Stimulated activated CD8-positive, alpha-beta memory T cell treated with anti-CD3 and anti-CD28 coated beads, Interleukin-7, amount 100 ng/mL, for 4 hours (primary cell): ENCODE measurements around the gene SLC6A14.

Experiments used
- DNase-seq, 2 donors: peaks; one replicate each; pipeline ENCODE4 v3.0.0-alpha.2; 2020; ENCODE audit warnings: low read depth in 2 of 2

SLC6A14 gene, protein sequence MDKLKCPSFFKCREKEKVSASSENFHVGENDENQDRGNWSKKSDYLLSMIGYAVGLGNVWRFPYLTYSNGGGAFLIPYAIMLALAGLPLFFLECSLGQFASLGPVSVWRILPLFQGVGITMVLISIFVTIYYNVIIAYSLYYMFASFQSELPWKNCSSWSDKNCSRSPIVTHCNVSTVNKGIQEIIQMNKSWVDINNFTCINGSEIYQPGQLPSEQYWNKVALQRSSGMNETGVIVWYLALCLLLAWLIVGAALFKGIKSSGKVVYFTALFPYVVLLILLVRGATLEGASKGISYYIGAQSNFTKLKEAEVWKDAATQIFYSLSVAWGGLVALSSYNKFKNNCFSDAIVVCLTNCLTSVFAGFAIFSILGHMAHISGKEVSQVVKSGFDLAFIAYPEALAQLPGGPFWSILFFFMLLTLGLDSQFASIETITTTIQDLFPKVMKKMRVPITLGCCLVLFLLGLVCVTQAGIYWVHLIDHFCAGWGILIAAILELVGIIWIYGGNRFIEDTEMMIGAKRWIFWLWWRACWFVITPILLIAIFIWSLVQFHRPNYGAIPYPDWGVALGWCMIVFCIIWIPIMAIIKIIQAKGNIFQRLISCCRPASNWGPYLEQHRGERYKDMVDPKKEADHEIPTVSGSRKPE

DNA sequence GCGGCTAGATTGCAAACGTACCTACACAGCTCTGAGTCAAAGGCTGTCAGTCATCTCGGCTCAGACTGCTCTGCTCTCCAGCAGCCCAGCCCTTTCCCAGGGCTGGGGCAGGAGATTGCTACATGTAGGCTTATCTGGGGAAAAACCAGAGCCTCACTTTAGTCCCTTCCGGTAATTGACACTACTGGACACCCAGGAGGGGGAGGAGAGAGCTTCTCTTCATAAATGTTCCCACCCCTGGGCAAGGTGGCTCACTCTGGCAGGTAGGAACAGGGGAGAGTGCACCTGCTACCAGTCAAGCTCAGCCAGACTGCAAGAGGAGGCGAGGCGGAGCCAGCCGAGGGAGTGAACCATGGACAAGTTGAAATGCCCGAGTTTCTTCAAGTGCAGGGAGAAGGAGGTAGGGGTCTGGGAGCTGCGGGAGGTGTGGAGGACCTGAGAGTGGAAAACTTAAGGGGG lies at the start of gene SLC6A14:
TSS of gene SLC6A14 (plus strand) at position 249 of the 459 bp plus-strand sequence. CDS start at position 353, 104 bp downstream.
- DNase-seq: no peak

DNA sequence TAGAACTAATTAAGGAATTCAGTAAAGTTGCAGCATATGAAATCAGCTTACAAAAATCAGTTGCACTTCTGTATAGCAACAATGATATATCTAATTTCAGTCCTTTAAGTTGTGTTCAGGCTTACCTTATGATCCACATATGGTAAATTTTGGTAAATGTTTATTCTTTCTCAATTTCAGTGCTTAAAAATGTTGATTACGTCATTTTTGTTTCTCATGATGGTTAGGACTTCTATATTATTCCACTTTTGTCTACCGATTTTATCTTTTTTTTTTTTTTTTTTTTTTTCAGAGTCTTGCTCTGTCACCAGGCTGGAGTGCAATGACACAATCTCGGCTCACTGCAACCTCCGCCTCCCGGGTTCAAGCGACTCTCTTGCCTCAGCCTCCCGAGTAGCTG lies 40.7 kb upstream of the SLC6A14 start:
- no peak for DNase-seq

DNA sequence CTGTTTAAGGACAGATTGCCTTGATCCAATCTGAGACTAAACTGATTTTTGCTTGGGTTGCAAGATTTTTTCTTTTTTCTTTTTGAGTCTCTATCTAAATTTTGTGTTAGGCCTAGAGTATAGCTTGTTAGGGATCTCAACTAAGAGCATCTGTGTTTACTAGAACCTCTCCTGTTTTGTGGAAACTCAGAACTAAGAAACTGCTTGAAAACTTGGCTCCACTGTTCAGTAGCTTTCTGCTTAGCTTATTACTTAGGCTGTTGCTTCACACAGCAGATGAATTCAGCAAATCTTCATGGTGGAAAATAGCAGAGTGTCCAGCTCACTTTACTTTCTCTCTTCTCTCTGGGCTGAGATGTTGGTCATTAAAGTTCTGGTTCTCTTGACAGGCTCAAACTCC lies 36.7 kb upstream of the SLC6A14 start:
- no peak for DNase-seq

DNA sequence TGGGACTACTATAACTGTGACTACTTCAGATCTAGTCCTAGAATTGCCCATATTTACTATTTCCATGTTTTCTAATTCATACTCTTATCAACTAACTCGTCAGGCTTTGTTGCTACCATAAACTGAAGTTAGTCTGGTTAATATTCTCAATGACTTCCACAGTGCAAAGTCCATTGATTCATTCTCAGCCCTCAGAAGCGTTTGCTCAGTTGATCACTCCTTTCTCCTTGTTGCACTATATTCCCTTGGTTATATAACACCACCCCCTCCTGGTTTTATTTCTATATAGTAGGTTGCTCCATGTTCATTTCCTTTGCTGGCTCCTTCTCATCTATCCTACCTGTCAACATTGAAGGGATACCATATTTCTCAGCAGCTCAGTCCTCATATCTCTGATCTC lies 27.2 kb upstream of the SLC6A14 start:
- no peak for DNase-seq

DNA sequence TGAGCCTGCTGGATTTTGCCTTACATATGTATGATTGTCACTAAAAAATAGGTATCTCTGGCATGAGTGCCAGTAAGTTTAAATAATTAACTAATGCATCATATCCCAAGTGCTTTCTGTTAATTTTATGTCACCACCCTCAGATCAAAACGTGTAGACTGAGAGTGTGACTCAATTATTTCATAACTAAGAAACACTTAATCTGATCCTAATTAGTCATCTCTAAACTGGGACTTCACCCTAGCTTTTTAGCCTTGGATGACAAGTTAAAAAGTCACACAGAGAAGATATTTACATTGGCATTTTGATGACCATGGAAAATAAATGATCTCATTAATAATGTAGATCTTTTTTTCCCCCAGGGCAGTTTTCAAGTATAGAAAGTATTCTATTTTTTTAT lies 23.1 kb upstream of the SLC6A14 start:
- DNase-seq: no peak

DNA sequence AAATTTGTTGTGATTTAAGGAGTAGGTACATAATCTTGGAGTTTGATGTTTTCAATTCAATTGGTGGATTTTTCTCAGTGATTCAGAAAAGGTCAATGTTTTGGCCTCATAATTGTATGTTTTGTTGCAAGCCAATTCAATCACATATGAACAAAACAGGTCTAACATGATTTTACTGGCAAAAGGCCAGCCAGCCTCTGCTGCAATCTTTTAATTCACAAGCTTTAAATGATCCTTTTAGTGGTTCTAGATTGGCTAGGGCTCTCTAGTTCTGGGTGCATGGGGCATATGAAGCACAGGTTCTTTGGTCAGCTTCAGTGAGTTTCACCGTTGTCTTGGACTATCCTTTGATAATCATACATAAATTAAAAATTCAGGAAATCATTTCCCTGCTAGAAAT lies 19.2 kb upstream of the SLC6A14 start:
- DNase-seq: no peak

DNA sequence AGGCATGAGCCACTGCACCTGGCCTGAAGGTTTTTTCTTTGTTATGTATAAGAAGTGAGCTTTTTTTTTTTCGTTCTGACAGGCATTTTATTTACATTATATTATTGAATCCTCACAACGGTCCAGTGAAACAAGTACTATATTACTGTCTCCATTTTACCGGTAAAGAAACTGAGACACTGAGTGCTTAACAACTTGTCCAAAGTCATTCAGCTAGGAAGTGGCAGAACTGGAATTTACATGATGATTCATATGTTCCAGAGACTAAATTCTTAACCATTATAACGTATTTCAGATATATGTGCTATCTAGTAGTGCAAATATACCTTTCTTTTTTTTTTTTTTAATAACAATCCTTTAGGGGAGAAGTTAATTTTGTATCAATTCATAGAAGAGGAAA lies 18.4 kb upstream of the SLC6A14 start:
- DNase-seq: no peak

DNA sequence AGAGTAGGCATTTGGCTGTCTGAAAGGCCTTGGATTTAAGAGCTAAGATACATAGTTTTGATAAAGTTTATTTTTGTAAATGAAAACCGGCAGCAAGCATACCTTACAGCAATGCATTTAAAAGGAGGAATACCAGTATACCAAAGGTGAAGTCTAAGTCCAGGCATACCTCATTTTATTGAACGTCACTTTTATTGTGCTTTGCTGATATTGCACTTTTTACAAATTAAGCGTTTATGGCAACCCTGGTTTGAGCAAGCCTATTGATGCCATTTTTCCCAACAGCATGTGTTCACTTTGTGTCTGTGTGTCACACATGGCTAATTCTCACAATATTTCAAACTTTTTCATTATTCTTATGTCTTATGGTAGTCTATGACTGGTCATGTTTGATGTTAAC lies 8.4 kb upstream of the SLC6A14 start:
- no peak for DNase-seq

DNA sequence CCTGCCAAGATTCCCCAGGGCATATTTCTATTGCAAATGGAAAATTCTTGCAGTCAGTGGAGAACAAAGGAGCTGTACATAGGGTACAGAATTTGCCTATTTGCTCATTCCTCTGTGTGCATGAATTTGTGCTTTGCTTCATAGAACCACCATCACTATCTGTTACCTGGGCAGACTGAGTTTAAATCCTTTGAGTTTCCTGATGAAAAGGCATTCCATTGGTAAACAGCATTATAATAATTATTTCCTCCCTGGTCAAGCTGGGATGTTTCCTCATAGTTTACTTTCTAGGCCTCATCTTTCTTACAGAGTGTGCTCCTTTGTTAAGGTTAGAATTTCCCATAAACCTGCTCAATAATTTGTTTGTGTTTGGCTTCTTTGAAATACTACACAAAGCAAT lies 809 bp upstream of the SLC6A14 start:
- no peak for DNase-seq

DNA sequence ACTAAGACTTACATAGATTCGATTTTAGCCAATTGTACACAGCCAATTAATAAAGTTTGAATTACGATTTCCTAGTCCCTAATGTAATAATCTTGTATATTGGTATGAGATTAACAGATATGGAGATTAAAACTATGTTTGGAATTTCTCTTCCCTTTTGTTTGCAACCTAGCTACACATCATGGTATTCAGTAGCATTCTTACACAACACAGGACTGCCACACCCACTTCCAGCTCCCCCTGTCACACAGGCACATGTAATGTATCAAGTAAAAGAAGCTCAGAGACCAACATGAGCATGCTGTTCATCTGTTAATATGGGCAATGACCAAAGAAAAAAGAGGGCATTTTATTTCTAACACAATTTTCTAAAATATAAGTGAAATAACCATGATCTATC lies 12.8 kb downstream of the SLC6A14 start:
- DNase-seq: no peak

DNA sequence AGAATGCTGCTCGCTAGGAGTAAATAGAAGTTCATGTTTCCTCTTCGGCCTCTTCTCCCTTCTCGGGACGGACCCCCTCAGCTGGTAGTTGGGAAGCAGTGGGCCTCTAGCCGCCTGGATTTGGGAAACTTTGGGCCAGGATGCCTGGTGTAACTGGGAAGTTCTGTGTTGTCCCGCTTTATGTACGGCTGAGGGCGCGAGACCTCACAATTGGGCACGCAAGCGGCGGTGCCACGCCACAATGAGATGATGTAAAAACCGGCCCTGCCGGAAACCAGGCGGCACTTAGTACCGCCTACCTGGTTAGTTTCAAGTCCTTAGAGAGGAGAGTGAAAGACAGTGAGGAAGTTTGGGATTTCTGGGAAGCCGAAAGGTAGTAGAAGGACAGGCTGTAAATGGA lies 26.4 kb downstream of the SLC6A14 start, which contains the start of gene CT83:
TSS of gene CT83 (minus strand) at position 155 of the 400 bp plus-strand sequence. CDS start at position 35, 120 bp downstream.
- no peak for DNase-seq

DNA sequence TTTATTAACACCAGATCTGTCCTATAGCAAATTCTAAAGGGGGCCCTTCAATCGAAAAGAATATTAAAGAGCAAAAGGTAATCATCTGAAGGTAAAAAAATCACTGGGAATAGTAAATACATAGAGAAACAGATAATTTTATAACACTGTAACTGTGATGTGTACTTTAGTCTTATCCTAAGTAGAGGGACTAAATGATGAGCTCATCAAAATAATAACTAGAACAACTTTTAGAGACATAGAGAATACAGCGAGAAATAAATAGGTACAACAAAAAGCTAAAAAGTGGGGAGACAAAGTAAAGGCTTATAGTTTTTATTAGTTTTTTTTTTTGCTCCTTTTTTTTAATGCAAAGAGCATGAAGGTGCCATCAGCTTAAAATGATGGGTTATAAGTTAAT lies 43.7 kb downstream of the SLC6A14 start:
- DNase-seq: no peak

DNA sequence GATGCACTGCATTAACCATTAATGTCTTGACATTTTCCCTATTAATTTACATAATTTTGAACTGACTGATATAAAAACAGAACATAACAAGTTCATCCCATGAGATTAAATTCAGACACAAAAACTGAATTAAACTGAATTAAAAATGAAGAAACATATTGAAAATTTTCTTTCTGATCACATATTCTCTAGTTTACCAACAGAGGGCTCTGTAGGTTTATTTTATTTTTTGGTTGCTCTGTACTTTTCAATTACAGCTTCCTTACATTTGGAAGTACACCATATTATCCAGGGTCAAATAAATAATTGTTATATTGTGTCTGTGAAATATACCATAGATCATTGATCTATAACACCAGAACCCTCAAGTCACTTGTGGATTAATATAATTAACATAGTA lies 53.7 kb downstream of the SLC6A14 start:
- no peak for DNase-seq

DNA sequence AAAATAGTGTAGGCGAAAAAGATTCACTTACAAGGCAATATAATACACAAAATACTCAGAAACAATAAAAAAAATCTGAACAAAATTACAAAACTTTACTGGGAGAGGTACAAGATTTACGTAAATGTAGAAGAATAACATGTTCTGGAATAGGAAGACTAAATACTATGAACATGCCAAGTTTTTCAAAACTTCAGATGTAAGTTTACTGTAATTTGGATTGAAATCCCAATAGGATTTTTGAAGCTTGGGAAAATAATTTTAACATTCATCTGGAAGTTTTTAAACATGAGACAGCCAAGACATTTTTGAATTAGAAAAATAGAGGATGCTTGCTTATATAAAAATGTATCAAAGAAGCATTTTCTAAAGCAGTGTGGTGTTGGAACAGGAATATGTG lies 56.9 kb downstream of the SLC6A14 start:
- no peak for DNase-seq

DNA sequence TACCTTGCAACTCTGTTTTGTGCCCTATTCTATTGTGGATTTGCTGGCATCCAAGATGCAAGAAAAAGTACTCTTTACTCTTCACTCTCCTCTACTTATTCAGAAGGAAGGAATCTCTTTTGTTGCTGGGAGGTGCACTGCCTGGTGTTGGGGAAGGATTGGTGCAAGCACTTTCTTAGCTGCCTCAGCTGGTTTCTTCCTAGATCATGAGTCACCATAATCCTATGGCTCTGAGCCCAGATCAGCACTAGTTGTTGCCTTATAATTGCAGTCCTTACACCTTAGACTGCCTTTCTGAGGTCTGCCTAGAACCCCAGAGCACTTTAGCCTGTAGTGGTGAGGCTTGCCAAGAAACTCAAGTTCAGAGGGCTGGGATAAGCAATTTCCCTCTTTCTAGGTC lies 63.4 kb downstream of the SLC6A14 start:
- DNase-seq: no peak
